GM21390 (cell line): ENCODE measurements around the gene AKIRIN1.
A peak's percentile ranks its signal among the peaks of the same experiment; 100 is the strongest.
"Not testable (repeated sequence)": the region's sequence is repeated elsewhere in the genome, so short reads cannot be mapped to it uniquely, and the experiment has no call there.

Experiments used
- ATAC-seq: cut with Tn5 transposase; IDR thresholded peaks from one replicate; pipeline ENCODE4 v1.9.1; 2021; ENCODE audit not compliant: unreplicated experiment

AKIRIN1 gene, protein sequence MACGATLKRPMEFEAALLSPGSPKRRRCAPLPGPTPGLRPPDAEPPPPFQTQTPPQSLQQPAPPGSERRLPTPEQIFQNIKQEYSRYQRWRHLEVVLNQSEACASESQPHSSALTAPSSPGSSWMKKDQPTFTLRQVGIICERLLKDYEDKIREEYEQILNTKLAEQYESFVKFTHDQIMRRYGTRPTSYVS

DNA sequence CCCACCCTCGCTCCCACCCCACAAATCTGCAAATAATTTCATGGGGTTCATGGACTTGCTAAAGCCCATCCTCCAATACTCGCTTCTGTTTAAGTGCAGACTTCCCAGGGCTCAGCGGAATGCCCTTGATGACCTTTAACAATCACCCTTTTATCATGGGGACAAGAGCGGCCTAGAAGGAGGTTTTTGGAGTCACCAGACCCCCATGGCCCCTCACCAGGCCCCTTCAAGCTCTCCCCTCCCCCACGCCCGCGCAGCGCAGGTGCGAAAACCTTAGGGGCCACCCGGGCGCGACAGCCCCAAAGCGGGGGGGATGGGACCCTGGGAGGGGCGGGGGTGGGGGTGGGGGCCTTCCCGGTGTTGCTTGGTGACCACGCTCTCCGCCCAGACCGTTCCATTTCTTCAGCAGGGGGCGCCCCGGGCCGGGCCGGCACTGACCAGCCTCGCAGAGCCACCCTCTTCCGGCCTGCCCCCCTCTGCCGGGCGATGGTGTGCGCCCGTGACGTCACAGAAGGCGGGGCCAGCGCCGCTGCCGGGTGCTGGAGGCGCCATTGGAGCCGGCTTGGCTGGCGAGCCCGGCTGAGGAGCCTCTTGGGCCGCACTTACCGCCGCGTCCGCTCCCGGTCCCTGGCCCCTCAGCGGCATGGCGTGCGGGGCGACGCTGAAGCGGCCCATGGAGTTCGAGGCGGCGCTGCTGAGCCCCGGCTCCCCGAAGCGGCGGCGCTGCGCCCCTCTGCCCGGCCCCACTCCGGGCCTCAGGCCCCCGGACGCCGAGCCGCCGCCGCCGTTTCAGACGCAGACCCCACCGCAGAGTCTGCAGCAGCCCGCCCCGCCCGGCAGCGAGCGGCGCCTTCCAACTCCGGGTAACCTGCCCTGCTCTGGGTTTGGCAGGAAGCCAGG, at the start of gene AKIRIN1:
Gene AKIRIN1 (plus strand): TSS at position 539 of the 900 bp plus-strand sequence. CDS start 105 bp downstream, at position 644.
- ATAC-seq = peak; percentile 90

DNA sequence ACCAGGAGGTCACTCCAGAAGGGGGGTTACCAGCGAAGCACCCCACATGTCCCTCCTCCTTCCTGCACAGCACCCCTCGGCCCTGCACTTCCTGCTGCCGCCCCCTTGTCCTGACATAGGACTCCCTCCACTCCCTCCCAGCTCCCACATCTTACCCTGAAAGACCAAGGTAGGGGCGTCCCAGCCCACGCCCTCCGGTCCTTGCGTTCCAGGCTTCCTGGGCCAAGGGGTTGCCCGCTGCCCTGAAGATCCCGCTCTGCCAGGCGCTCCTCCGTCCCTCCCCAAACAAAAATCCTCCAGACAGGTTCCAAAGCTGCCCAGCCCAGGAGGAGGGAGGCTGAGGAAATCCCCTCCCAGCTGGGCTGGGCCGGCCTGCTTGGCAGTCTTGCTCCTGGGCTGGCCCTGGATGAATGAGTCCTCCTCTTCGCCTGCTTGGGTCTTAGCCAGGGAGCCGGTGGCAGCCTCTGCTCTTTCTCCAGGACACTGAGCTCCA, 49.5 kb upstream of the AKIRIN1 start, which contains the start of gene RHBDL2:
Gene RHBDL2 (minus strand): TSS at position 304 of the 493 bp plus-strand sequence. CDS start 22,618 bp downstream, outside the sequence.
- ATAC-seq = no peak

DNA sequence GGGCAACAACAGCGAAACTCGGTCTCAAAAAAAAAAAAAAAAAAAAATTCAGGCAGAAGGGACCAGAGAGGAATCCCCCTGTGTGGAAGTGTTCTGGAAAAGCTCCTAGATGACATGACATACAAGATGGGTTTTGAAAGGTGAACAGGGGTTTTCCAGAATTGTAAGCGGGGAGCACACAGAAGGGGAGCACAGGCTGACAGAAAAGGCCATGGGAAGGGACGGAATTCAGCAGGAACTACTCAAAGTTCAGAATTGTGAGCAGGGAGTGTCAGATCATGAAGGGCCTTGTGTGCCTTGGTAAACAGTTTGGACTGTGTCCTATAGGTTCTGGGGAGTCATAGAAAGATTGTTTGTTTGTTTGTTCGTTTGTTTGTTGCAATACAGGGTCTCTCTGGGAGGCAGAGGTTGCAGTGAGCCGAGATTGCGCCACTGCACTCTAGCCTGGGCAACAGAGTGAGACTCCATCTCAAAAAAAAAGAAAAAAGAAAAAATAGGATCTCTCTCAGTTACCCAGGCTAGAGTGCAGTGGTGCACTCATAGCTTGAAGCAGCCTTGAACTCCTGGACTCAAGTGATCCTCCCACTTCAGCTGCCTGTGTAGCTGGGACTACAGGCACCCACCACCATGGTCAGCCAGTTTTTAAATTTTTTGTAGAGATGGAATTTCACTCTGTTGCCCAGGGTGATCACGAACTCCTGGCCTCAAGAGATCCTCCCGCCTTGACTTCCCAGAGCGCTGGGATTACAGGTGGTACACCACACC, 48.2 kb upstream of the AKIRIN1 start:
- no peak for ATAC-seq

DNA sequence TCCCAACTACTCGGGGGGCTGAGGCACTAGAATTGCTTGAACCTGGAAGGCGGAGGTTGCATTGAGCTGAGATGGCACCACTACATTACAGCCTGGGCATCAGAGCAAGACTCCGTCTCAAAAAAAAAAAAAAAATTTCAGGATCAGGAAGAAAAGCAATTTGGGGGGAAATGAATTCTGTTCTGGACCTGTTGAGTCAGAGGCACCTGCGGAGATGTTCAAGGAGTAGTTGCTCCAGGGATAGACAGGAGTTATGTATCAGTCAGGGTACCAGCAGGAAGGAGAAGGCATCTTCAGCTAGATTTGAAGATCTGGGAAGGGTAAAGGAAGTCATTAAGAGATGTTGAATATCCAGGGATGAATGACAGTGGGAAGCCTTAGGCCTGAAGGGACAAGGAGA, 46.5 kb upstream of the AKIRIN1 start:
- ATAC-seq = no peak

DNA sequence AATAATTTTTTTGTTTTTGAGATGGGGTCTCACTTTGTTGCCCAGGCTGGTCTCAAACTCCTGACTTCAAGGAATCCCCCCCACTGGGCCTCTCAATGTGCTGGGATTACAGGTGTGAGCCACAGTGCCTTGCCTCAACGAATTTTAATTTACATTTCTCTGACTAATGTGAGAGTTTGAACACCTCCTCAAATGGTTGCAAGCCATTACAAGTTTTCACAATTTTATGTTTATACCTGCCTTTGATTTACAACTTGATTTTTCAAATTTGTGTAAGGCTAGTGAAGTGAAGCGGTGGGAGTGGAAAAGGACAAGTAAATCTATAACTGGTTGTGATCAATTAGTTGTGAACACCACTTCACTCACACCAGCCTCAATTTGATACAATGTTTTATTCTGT, 40.5 kb upstream of the AKIRIN1 start:
- no peak for ATAC-seq

DNA sequence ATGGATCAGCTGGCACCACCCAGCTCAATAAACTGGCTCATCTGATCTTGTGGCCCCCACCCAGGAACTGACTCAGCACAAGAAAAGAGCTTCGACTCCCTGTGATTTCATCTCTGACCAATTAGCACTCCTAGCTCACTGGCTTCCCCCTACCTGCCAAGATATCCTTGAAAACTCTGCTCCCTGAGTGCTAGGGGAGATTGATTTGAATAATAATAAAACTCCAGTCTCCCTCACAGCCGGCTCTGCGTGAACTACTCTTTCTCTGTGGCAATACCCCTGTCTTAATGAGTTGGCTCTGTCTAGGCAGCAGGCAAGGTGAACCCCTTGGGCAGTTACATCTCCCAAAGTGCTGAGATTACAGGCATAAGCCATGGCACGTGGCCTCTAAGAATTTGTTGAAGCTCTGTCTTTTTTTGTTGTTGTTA, 37.6 kb upstream of the AKIRIN1 start:
- ATAC-seq = no peak

DNA sequence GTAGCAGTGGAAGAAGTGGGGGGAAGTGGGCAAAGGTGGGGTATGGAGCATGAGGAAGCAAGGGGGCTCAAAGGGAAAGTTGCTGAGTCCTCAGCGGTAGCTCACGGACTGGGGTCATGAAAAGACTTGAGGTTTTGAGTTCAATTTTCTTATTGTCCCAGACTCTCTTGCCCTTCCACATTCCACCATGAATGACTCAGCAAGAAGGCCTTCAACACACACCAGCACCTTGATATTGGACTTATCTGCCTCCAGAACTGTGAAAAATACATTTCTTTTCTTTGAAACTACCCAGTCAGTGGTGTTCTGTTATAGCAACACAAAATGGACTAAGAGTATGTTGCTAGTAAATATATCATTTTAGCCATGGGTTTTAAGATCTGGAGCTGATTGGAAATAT, 32.1 kb upstream of the AKIRIN1 start:
- no peak for ATAC-seq

DNA sequence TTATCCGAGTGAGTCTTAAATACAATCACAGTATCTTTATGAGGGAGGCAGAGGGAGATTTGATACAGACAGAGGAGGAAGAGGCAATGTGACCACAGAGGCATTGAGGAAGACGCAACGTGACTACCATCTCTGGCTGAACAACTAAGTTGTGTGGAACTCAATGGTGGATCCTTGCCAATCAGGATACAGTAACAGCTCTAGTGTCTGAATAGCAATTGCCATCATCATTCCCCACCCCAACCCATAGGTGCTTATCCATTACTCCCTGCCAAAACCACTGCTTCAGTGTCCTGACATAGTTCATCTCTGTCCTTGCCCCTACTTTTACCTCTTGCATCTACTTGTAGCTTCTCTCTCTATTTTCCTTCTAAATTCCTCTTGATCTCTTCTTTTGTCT, 29.0 kb upstream of the AKIRIN1 start:
- no peak for ATAC-seq

DNA sequence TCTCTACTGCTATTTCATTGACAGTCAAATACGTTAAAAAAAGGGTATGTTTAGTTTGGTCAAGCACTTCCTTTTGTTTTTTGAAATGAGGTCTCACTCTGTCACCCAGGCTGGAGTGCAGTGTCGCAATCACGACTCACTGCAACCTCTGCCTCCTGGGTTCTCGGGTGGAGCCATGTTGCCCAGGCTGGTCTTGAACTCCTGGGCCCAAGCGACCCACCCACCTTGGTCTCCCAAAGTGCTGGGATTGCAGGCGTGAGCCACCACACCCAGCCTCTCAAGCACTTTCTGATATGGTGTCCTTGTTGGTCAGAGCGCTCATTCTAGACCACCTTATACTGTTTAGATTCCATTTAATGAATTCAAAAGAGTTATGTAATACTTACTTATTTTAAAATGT, 28.5 kb upstream of the AKIRIN1 start:
- ATAC-seq = no peak

DNA sequence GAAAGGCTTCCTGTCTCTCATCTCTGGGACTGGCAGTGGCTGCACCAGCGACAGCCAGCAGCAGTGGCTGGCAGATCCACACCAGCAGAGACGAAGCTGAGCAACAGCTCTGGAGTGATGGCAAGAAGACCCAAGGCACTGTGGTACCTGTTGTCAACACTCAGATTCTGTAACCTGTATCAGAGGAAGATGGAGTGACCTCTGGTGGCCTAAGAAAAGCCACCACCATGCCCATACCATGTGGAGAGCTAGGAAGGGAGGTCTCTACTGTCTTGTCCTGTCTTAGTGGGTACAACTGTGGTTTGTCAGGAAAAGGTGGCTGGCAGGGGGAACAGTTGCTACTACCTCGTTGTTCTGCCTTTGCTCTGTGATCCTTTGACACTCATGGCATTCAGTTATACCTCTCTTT, 26.9 kb upstream of the AKIRIN1 start:
- ATAC-seq = no peak

DNA sequence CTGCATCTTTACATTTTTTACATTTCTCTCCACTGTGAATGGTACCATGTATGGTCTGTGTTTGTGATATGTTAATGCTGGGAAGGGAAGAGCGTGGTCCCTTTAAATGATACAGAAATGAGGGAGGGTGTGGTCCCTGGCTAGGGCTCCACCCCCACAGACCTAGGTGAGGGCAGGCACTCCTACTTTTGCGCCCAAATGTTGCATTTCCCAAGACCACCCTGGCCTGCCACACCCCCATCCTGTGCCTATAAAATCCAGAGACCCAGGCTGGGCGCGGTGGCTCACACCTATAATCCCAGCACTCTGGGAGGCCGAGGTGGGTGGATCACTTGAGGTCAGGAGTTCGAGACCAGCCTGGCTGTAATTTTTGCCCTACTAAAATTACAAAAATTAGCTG, 17.9 kb upstream of the AKIRIN1 start:
- ATAC-seq = not testable (repeated sequence)

DNA sequence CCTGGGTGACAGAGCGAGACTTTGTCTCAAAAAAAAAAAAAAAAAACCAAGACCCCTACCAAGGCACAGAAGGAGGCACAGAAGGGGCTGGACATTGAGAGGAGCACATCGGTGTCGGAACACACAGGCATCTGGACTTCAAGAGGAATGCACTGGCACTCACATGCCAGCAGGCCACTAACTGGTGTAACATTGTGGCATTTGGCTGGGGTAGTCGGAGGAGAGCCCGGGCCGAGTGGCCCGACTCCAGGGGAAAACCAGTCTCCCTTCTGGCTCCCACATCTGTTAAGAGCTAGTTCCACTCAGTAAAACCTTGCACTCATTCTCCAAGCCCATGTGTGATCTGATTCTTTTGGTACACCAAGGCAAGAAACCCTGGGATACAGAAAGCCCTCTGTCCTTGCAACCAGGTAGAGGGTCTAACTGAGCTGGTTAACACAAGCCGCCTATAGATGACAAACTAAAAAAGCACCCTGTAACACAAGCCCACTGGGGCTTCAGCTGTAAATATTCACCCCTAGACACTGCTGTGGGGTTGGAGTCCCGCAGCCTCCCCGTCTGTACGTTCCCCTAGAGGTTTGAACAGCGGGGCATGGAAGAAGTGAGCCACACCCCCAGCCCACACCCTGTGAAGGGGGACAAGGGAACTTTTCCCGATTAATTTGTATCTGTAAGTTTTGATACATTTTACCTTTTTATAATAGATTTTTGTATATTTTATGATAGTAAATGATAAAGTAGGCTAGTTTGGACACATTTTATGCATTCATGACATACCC, 17.2 kb upstream of the AKIRIN1 start:
- no peak for ATAC-seq

DNA sequence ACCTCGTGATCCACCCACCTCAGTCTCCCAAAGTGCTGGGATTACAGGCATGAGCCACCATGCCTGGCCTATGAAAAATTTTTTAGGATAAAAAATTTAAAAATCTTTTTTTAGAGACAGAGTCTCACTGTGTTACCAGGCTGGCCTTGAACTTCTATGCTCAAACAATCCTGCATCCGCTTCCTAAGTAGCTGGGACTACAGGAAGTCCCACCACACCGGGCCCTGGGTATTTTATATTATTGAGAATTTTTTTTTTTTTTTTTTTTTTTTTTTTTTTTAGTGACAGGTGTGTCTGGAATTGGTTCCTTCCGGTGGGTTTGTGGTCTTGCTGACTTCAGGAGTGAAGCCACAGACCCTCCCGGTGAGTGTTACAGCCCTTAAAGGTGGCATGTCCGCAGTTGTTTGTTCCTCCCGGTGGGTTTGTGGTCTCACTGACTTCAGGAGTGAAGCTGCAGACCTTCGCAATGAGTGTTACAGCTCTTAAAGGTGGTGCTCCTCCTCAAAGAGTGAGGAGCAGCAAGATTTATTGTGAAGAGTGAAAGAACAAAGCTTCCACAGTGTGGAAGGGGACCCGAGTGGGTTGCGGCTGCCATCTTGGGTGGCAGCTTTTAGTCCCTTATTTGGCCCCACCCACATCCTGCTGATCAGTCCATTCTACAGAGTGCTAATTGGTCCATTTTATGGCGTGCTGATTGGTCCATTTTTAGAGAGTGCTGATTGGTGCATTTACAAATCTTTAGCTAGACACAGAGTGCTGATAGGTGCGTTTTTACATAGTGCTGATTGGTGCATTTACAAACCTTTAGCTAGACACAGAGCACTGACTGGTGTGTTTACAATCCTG, 13.5 kb upstream of the AKIRIN1 start:
- not testable (repeated sequence) for ATAC-seq

DNA sequence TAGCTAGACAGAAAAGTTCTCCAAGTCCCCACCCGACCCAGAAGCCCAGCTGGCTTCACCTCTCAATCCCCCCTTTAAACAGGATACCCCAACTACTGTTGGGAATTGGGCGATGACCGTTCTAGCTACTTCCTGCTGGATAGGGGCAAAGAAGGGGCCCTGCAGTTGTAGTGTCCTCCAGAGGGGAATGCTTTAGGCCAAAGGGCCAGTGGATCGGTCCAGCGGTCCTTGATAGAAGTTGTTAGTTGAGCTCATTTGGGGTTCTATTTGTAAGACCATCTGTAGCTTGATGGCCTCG, 12.9 kb upstream of the AKIRIN1 start:
- ATAC-seq = not testable (repeated sequence)

DNA sequence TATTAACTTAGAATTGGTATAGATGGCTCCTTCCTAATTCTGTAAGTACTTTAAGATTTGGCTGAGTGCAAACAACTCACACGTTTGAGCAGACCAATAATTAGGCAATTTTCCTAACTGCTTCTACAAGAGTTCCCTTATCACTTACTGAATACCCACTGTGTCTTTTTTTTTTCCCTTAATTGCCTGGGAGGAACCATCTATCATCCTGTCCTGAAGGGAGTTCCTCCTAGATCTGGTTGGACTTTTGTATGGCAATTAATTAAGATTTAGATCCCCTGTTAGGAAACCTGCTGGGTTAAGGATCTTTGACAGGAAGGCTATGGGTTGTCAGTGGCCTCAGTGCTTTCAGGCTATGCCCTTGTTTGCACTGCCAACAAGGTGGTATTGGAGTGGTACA, 11.7 kb upstream of the AKIRIN1 start:
- not testable (repeated sequence) for ATAC-seq

DNA sequence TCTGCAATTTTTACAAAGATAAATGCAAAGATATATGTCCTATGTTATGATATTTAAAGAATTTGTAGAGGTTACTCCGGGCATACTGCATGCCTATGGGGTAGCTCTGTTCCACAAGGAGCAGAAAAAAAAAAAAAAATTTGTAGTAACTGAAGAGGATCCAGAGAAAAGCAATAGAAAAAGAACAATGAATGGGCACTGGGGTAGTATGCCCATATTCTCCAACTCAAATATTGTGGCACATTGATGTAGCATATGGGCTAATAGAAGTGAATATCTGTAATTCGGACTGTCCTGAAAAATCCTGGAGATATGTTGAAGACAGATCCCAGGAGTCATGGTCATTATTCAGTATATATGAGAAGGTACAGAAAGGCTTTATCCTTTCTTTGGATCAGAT, 1.1 kb upstream of the AKIRIN1 start:
- no peak for ATAC-seq

DNA sequence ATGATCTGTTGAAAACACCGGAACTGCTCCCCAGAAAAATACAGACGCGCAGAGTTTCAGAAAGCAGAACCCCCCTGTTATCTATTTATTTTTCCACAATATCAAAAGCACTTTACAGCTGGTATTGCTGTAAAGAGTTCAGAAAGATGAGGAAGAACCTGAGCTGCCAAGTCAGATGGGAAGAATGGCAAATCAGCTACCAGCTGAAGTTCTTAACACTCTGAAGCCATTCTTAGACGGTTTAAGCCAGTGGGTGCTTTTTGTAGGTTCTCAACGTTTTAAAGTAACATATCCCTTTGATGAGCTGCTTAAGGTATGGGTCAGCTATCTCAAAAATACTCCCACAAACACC, 714 bp upstream of the AKIRIN1 start:
- ATAC-seq = no peak

DNA sequence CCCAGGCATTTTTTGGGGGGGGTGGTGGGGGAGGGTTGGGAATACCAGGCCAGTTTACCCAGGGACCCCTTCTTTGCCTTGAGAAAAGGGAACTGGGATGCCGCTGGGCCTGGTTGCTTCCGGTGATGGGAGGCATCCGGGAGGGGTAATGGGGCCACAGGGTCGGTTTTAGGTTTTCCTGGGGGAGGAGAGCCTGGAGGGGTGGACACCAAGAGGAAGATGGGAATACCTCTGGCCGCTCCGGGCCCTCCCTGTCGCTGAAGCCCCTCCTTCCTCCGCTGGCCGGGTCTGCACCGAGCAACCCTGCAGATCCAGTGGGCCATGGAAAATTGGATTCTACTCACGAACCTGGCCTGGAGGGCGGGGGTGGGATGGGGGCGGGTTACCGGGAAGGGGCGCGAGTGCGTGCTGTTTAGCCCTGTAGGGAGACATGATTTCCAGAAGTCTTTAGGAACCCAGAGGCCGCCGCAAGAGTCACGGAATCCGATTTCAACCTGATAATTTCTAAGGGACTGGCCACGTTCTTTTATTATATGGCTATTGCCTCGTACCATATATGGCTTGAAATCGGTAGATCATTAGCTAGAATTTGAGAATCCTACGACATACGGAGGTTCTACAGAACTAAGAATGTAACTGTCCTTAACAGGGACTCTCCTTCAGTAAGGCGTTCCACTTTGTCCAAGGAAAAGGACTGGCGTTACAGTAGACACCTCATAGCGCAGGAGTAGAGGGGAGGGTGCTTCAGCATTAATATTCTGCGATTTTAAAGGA, 749 bp downstream of the AKIRIN1 start:
- ATAC-seq = no peak

DNA sequence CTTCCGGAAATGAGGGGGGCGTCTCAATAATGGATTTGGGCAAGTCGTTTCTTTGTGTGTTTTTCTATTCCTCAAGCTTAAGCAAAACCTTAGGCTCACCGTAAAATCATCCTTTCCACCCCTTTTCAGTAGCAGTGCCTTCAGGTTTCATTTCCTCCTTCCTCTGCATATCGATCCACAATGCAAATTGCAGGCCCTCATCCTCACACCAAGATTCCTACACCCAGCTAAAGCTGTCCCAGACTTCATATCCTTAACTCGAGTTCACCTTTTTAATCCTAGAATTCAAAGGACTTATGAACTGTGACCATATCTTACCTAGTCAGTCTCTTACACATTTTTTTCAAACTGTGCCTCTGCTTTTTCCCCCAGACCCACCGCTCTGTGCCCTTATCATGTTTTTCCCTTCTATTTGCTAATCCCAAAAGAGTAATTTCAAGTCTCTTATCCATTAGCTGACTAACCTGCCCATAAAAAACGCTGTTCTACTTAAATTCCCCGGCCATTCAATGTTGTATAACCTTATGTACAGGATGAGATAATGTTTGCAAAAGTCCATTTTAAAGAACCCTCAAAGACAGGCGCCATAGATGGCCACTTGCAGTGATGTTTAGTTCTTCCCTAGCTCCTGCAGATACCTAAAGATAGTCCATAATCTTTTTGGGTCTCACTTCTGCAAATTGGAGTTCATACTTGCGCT, 1.5 kb downstream of the AKIRIN1 start:
- ATAC-seq = no peak
